OCI-LY3 (cell line): ENCODE measurements around the gene HAUS1.

ENCODE experiments used
- H2AFZ ChIP-seq: fragments of 200-600, 300-600 bp; shearing (Covaris generic); 2 replicates; pipeline ENCODE4 v1.6.0; 2014; ENCODE audit warnings: antibody characterized with exemption, low read depth, low read length
- H3K27ac ChIP-seq: fragments of 200-600, 300-600 bp; sonication (generic); 2 replicates; pipeline ENCODE4 v1.5.1; 2014; ENCODE audit warnings: mild to moderate bottlenecking, low read length, moderate library complexity, mixed read lengths
- H3K27me3 ChIP-seq: fragments of 200-600, 300-600 bp; sonication (generic); 2 replicates; pipeline ENCODE4 v1.6.1; 2014; ENCODE audit warnings: low read depth, low read length, mixed read lengths
- H3K36me3 ChIP-seq: fragments of 200-600, 300-600 bp; sonication (generic); replicated peaks from 2 replicates; pipeline ENCODE3; 2014; ENCODE audit warnings: low read depth, low read length, mixed read lengths
- H3K4me1 ChIP-seq: fragments of 300-600, 200-600 bp; sonication (generic); 2 replicates; pipeline ENCODE4 v1.6.1; 2014; ENCODE audit warnings: low read length, mixed read lengths
- H3K4me2 ChIP-seq: fragments of 200-600, 300-600 bp; sonication (generic); 2 replicates; pipeline ENCODE4 v1.6.1; 2014; ENCODE audit warnings: low read length, mixed read lengths
- H3K4me3 ChIP-seq: fragments of 300-600, 200-600 bp; sonication (generic); 2 replicates; pipeline ENCODE4 v1.5.1; 2014; ENCODE audit warnings: antibody characterized with exemption, mild to moderate bottlenecking, low read length, moderate library complexity
- H3K79me2 ChIP-seq: fragments of 300-600, 200-600 bp; shearing (Covaris generic); 2 replicates; pipeline ENCODE4 v1.6.1; 2014; ENCODE audit warnings: mild to moderate bottlenecking, low read length, mixed read lengths
- H3K9ac ChIP-seq: fragments of 300-600, 200-600 bp; shearing (Covaris generic); 2 replicates; pipeline ENCODE4 v1.6.0; 2014; ENCODE audit warnings: mild to moderate bottlenecking, low read length, moderate library complexity
- H3K9me3 ChIP-seq: fragments of 200-600, 300-600 bp; shearing (Covaris generic); 2 replicates; pipeline ENCODE4 v1.6.1; 2014; ENCODE audit warnings: low read length, mixed read lengths; ENCODE audit not compliant: insufficient read depth
- H4K20me1 ChIP-seq: fragments of 200-600, 300-600 bp; sonication (generic); 2 replicates; pipeline ENCODE4 v1.6.1; 2016; ENCODE audit warnings: low read length, mixed read lengths; ENCODE audit not compliant: insufficient read depth
- EZH2phosphoT487 ChIP-seq: fragments of 200-600 bp; shearing (Covaris generic); IDR thresholded peaks from 2 replicates; pipeline ENCODE4 v1.6.1; 2018; ENCODE audit warnings: antibody characterized with exemption, mixed run types, low read depth
- TF ChIP-seq, protein P1 (sequence below): fragments of 200-600, 300-600 bp; sonication (generic); IDR thresholded peaks from 2 replicates; pipeline ENCODE4 v1.5.1; 2014; ENCODE audit warnings: antibody characterized with exemption, low read length, low read depth

HAUS1 gene

GRCh38 chr18:46104128-46104911, at the start of gene HAUS1:
Gene HAUS1, plus strand, starts transcription at chr18:46104385. Its CDS starts 27 bp downstream, at chr18:46104412.
- no peaks in the 10 kb centered on the region for H3K27me3 ChIP-seq
- H3K4me1 ChIP-seq: peaks cover 7% of the 10 kb centered on the region
- no peaks in the 10 kb centered on the region for H4K20me1 ChIP-seq
- peaks cover 20% of the 10 kb centered on the region for H3K36me3 ChIP-seq
- H3K4me3 ChIP-seq: peak within 1 kb of the TSS; percentile 79
- H3K9me3 ChIP-seq: no peaks in the 10 kb centered on the region
- peak within 1 kb of the TSS; percentile 17; the same call in 1 of the 2 replicates for H3K27ac ChIP-seq
- TF ChIP-seq, protein P1, sequence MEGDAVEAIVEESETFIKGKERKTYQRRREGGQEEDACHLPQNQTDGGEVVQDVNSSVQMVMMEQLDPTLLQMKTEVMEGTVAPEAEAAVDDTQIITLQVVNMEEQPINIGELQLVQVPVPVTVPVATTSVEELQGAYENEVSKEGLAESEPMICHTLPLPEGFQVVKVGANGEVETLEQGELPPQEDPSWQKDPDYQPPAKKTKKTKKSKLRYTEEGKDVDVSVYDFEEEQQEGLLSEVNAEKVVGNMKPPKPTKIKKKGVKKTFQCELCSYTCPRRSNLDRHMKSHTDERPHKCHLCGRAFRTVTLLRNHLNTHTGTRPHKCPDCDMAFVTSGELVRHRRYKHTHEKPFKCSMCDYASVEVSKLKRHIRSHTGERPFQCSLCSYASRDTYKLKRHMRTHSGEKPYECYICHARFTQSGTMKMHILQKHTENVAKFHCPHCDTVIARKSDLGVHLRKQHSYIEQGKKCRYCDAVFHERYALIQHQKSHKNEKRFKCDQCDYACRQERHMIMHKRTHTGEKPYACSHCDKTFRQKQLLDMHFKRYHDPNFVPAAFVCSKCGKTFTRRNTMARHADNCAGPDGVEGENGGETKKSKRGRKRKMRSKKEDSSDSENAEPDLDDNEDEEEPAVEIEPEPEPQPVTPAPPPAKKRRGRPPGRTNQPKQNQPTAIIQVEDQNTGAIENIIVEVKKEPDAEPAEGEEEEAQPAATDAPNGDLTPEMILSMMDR: no peak
- TF ChIP-seq EZH2phosphoT487: no peak
- peaks cover 9% of the 10 kb centered on the region for H3K79me2 ChIP-seq
- peak within 1 kb of the TSS; percentile 81 for H3K9ac ChIP-seq
- peak within 1 kb of the TSS; percentile 92 for H2AFZ ChIP-seq
- H3K4me2 ChIP-seq: peak within 1 kb of the TSS; percentile 79

GRCh38 chr18:46054956-46055837, 49.0 kb upstream of the HAUS1 start:
- peaks cover 26% of the 10 kb centered on the region for H3K27me3 ChIP-seq
- no peak overlapping the region for H2AFZ ChIP-seq
- H3K27ac ChIP-seq: no peak overlapping the region
- no peak overlapping the region for H3K9ac ChIP-seq
- no peaks in the 10 kb centered on the region for H3K9me3 ChIP-seq
- no peaks in the 10 kb centered on the region for H4K20me1 ChIP-seq
- H3K4me1 ChIP-seq: no peaks in the 10 kb centered on the region
- H3K4me2 ChIP-seq: no peak overlapping the region
- H3K4me3 ChIP-seq: no peak overlapping the region
- TF ChIP-seq EZH2phosphoT487: no peak
- TF ChIP-seq, protein P1: no peak
- H3K36me3 ChIP-seq: no peaks in the 10 kb centered on the region
- no peaks in the 10 kb centered on the region for H3K79me2 ChIP-seq

DNA sequence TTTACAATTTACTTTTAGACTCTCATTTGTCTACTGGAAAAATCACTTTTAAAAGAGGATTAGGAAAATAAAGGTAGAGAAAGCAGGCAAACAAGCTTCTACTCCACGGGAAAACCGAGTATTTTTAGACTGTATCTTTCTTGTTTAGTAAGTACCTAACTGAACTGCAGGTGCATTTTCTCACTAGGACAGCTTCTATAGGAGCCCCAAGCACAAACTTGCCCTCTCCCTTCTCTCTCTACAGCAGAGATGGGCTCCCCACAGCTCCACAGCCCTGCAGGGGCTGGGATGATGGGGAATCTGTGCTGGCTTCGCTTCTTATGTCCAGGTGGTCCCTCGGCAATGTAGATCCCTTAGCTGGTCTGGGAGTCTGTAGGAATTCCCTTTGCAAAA, 48.4 kb upstream of the HAUS1 start:
- Histone ChIP-seq H3K9me3 (no peaks in the 10 kb centered on the region), H3K79me2 (no peaks in the 10 kb centered on the region), H3K36me3 (no peaks in the 10 kb centered on the region), H4K20me1 (no peaks in the 10 kb centered on the region), H3K9ac (no peak overlapping the region), H3K27ac (no peak overlapping the region), H3K4me3 (no peak overlapping the region), H3K4me1 (no peaks in the 10 kb centered on the region), H3K27me3 (peaks cover 26% of the 10 kb centered on the region), H2AFZ (no peak overlapping the region), H3K4me2 (no peak overlapping the region)
- TF ChIP-seq, protein P1: no peak
- no peak for TF ChIP-seq EZH2phosphoT487

DNA sequence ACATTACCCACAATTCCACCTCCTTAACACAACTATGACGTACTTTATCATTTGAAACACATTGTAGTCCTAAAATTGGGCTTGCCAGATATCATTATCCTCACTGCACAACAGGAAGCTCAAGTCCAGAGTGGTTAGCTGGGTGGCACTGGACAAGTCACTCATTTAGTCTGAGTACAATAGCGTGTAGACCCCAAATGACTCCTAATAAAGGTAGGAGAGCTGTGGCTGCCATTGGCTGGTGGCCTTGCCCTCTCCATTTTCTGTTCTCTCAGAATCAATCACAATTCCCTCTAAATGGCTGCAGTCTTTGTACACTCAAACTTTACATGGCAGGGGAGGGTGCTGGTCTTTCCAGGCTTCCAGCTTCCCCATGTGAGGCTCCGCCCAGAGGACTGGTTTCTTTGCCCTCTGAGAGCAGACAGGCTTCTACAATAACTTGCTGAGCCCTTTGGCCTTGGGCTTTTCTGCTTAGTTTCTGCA, 43.8 kb upstream of the HAUS1 start:
- no peak overlapping the region for H3K27ac ChIP-seq
- H3K79me2 ChIP-seq: no peaks in the 10 kb centered on the region
- no peaks in the 10 kb centered on the region for H4K20me1 ChIP-seq
- TF ChIP-seq, protein P1: no peak
- no peak for TF ChIP-seq EZH2phosphoT487
- no peaks in the 10 kb centered on the region for H3K9me3 ChIP-seq
- H3K36me3 ChIP-seq: no peaks in the 10 kb centered on the region
- 0 out of 2 replicates have a peak overlapping the region, but pooled peaks have one; percentile 12 for H2AFZ ChIP-seq
- H3K27me3 ChIP-seq: peaks cover 7% of the 10 kb centered on the region; the same call in 1 of the 2 replicates
- H3K4me3 ChIP-seq: no peak overlapping the region
- no peak overlapping the region for H3K4me2 ChIP-seq
- H3K9ac ChIP-seq: no peak overlapping the region
- no peaks in the 10 kb centered on the region for H3K4me1 ChIP-seq
